SH-SY5Y (cell line): ENCODE measurements around the gene PLIN3.

ENCODE experiments used
- GATA2 ChIP-seq: IDR thresholded peaks from 2 replicates; pipeline ENCODE4 v1.6.1; 2011; ENCODE audit warnings: mild to moderate bottlenecking, low read depth, low read length
- GATA3 ChIP-seq: IDR thresholded peaks from 2 replicates; pipeline ENCODE4 v1.6.1; 2011; ENCODE audit warnings: low read depth, mild to moderate bottlenecking, low read length, moderate library complexity

- TF ChIP-seq GATA2, result no peak
- TF ChIP-seq GATA3, result no peak
Observed at GRCh38 chr19:4802711-4803110, 64.8 kb downstream of the PLIN3 start.
